WTC11 (cell line): ENCODE data around the gene SLC39A7. TPM values are rescaled to one million over a fixed set of nuclear protein-coding genes. Genes with fewer than 3 reads are reported as not detected.

ENCODE experiments used
- ATAC-seq: fragments of 200-7000 bp; cut with Tn5 transposase; 2 replicates; pipeline ENCODE4 v1.10.0; 2021; ENCODE audit warnings: mild to moderate bottlenecking, moderate library complexity
- CTCF ChIA-PET: fragments of 300-600 bp; sonication (Branson Sonifier 250); formaldehyde crosslinking; loops from one replicate; lab custom pipeline; 2021; ENCODE audit warnings: antibody characterized with exemption; lab: Charles Lee
- POLR2A ChIA-PET: fragments of 350-600 bp; sonication (Branson Sonifier 250); formaldehyde crosslinking; loops from one replicate; lab custom pipeline; 2021; ENCODE audit warnings: antibody characterized with exemption; lab: Charles Lee
- DNase-seq: peaks from one replicate; pipeline ENCODE4 v3.0.0; 2021; ENCODE audit warnings: low spot score
- H3K27ac Mint-ChIP-seq: 2 replicates; pipeline ENCODE4 v1.8.0; 2021; ENCODE audit warnings: mixed read lengths
- H3K27me3 Mint-ChIP-seq: 2 replicates; pipeline ENCODE4 v1.8.0; 2021; ENCODE audit warnings: low read depth, mild to moderate bottlenecking, moderate library complexity, mixed read lengths
- H3K36me3 Mint-ChIP-seq: 2 replicates; pipeline ENCODE4 v1.8.0; 2021; ENCODE audit warnings: mixed read lengths
- H3K4me1 Mint-ChIP-seq: 2 replicates; pipeline ENCODE4 v1.8.0; 2022; ENCODE audit warnings: mixed read lengths
- H3K4me3 Mint-ChIP-seq: 2 replicates; pipeline ENCODE4 v1.8.0; 2021; ENCODE audit warnings: mild to moderate bottlenecking, moderate library complexity, mixed read lengths
- H3K9me3 Mint-ChIP-seq: 2 replicates; pipeline ENCODE4 v1.8.0; 2021; ENCODE audit warnings: mixed read lengths
- ARID4B ChIP-seq: sonication (generic); formaldehyde crosslinking; IDR thresholded peaks from 2 replicates; pipeline ENCODE4 v1.8.0; 2023; ENCODE audit warnings: missing genetic modification reagents, mild to moderate bottlenecking, borderline replicate concordance
- ATF6 ChIP-seq: sonication (generic); formaldehyde crosslinking; IDR thresholded peaks from 2 replicates; pipeline ENCODE4 v1.8.1; 2023; ENCODE audit warnings: mild to moderate bottlenecking, missing genetic modification reagents
- E2F5 ChIP-seq: sonication (generic); formaldehyde crosslinking; IDR thresholded peaks from 2 replicates; pipeline ENCODE4 v1.8.1; 2022; ENCODE audit warnings: mild to moderate bottlenecking, moderate library complexity, missing genetic modification reagents
- EMX1 ChIP-seq: fragments of 250-450 bp; sonication (Bioruptor Pico); IDR thresholded peaks from 2 replicates; pipeline ENCODE4 v1.8.0; 2021; ENCODE audit warnings: mild to moderate bottlenecking
- GABPB1 ChIP-seq: sonication (generic); formaldehyde crosslinking; IDR thresholded peaks from 2 replicates; pipeline ENCODE4 v1.8.1; 2023; ENCODE audit warnings: mild to moderate bottlenecking, missing genetic modification reagents
- MAX ChIP-seq: sonication (generic); formaldehyde crosslinking; IDR thresholded peaks from 2 replicates; pipeline ENCODE4 v1.8.0; 2022; ENCODE audit warnings: mild to moderate bottlenecking, missing genetic modification reagents
- NR2C2 ChIP-seq: sonication (generic); formaldehyde crosslinking; IDR thresholded peaks from 2 replicates; pipeline ENCODE4 v1.8.0; 2022; ENCODE audit warnings: mild to moderate bottlenecking, missing genetic modification reagents
- NR3C1 ChIP-seq: sonication (generic); formaldehyde crosslinking; conservative IDR thresholded peaks from 2 replicates; pipeline ENCODE4 v1.8.1; 2023; ENCODE audit warnings: low read depth, mild to moderate bottlenecking, missing genetic modification reagents
- OVOL2 ChIP-seq: fragments of 250-450 bp; sonication (Bioruptor Pico); IDR thresholded peaks from 2 replicates; pipeline ENCODE4 v1.9.0; 2021; ENCODE audit warnings: mild to moderate bottlenecking, borderline replicate concordance
- PRDM15 ChIP-seq: sonication (generic); formaldehyde crosslinking; IDR thresholded peaks from 2 replicates; pipeline ENCODE4 v1.8.0; 2022; ENCODE audit warnings: missing genetic modification reagents
- PRRX2 ChIP-seq: fragments of 250-450 bp; sonication (Bioruptor Pico); IDR thresholded peaks from 2 replicates; pipeline ENCODE4 v1.8.0; 2021; ENCODE audit warnings: mild to moderate bottlenecking
- SMAD3 ChIP-seq: sonication (generic); formaldehyde crosslinking; IDR thresholded peaks from 2 replicates; pipeline ENCODE4 v1.8.0; 2022; ENCODE audit warnings: missing genetic modification reagents, mild to moderate bottlenecking, borderline replicate concordance
- USF2 ChIP-seq: sonication (generic); formaldehyde crosslinking; IDR thresholded peaks from 2 replicates; pipeline ENCODE4 v1.8.1; 2023; ENCODE audit warnings: mild to moderate bottlenecking, missing genetic modification reagents, moderate library complexity
- ZNF232 ChIP-seq: sonication (generic); formaldehyde crosslinking; IDR thresholded peaks from 2 replicates; pipeline ENCODE4 v1.8.0; 2022; ENCODE audit warnings: mild to moderate bottlenecking, missing genetic modification reagents
- ZNF317 ChIP-seq: sonication (generic); formaldehyde crosslinking; IDR thresholded peaks from 2 replicates; pipeline ENCODE4 v1.8.1; 2023; ENCODE audit warnings: low read depth, mild to moderate bottlenecking, moderate library complexity, missing genetic modification reagents, borderline replicate concordance
- ZNF425 ChIP-seq: fragments of 250-450 bp; sonication (Bioruptor Pico); conservative IDR thresholded peaks from 2 replicates; pipeline ENCODE4 v1.9.0; 2021; ENCODE audit warnings: mild to moderate bottlenecking
- total RNA-seq: library from RNA; stranded (reverse); gene quantifications from 3 replicates; pipeline ENCODE4 v1.2.3, GENCODE V29; 2021

SLC39A7 gene
- total RNA-seq, 1 experiment from 2014 or later: 163 TPM

- TF ChIP-seq USF2: no peak
- no peak for TF ChIP-seq SMAD3 (CRISPR knock-in tag)
- TF ChIP-seq NR2C2 (CRISPR knock-in tag): no peak
Measured at GRCh38 chr6:33192671-33193602, 7.7 kb upstream of the SLC39A7 start (continued).

GRCh38 chr6:33193619-33194018 is 7.0 kb upstream of the SLC39A7 start:
- POLR2A ChIA-PET: interaction anchor here (0.5 to 0.9 kb wide), 2 partner anchors 11 to 77 kb away, joined by 3 read pairs; partner anchors contain the start of gene HSD17B8
- H3K4me1 Mint-ChIP-seq: peaks cover 22% of the 10 kb centered on the region
- ATAC-seq: no peak
- no peaks in the 10 kb centered on the region for H3K9me3 Mint-ChIP-seq
- TF ChIP-seq MAX (CRISPR knock-in tag) (no peak), E2F5 (CRISPR knock-in tag) (no peak), ZNF425 (CRISPR knock-in tag) (no peak), ZNF317 (CRISPR knock-in tag) (no peak), PRRX2 (no peak), ZNF232 (CRISPR knock-in tag) (no peak), NR3C1 (CRISPR knock-in tag) (no peak), EMX1 (CRISPR knock-in tag) (no peak), OVOL2 (CRISPR knock-in tag) (no peak)
- TF ChIP-seq, all 79 proteins: peak for 0
- Mint-ChIP-seq H3K4me3 (peak overlapping the region; percentile 72), H3K27me3 (peaks cover 26% of the 10 kb centered on the region), H3K27ac (no peak overlapping the region), H3K36me3 (peaks cover 17% of the 10 kb centered on the region)
- DNase-seq: no peak
- CTCF ChIA-PET: interaction anchor here (0.7 to 1.9 kb wide), 8 partner anchors 11 to 260 kb away, joined by 3 to 10 read pairs (median 4); partner anchors contain the start of genes HSD17B8 and RING1

GRCh38 chr6:33194431-33194979 is 6.2 kb upstream of the SLC39A7 start:
- ATAC-seq (no peak), DNase-seq (no peak)
- H3K4me3 Mint-ChIP-seq: no peak overlapping the region
- POLR2A ChIA-PET: interaction anchor here (1.4 kb wide), 1 partner anchor 223 kb away, joined by 4 read pairs; no protein-coding TSS in a partner anchor
- no peak overlapping the region for H3K27ac Mint-ChIP-seq
- CTCF ChIA-PET: interaction anchor here (1.6 to 1.9 kb wide), 3 partner anchors 22 to 194 kb away, joined by 3 to 10 read pairs (median 4); no protein-coding TSS in a partner anchor
- H3K9me3 Mint-ChIP-seq: no peaks in the 10 kb centered on the region
- H3K36me3 Mint-ChIP-seq: peaks cover 17% of the 10 kb centered on the region
- peaks cover 30% of the 10 kb centered on the region for H3K4me1 Mint-ChIP-seq
- no peak for TF ChIP-seq ARID4B (CRISPR knock-in tag)
- TF ChIP-seq GABPB1 (CRISPR knock-in tag): no peak
- no peak for TF ChIP-seq ATF6 (CRISPR knock-in tag)
- TF ChIP-seq PRDM15 (CRISPR knock-in tag): peak; percentile 58
- H3K27me3 Mint-ChIP-seq: peaks cover 23% of the 10 kb centered on the region
